SK-N-SH treated with all-trans-retinoic acid at 6 μM for 48 hours (cell line): ENCODE results near the gene EN2.

Experiments used
- ATAC-seq: fragments of 200-7000 bp; cut with Tn5 transposase; 3 replicates; pipeline ENCODE4 v1.9.1; 2020; ENCODE audit warnings: mild to moderate bottlenecking, moderate library complexity
- ARNTL ChIP-seq: fragments of 450-650 bp; formaldehyde crosslinking; IDR thresholded peaks from 2 replicates; pipeline ENCODE4 v1.5.0; 2020; ENCODE audit warnings: low read depth, mild to moderate bottlenecking, moderate library complexity, borderline replicate concordance
- BACH2 ChIP-seq: fragments of 250-450 bp; sonication (Bioruptor Pico); IDR thresholded peaks from 2 replicates; pipeline ENCODE4 v1.9.0; 2021; ENCODE audit warnings: mild to moderate bottlenecking, borderline replicate concordance
- CREB5 ChIP-seq: fragments of 250-450 bp; sonication (Bioruptor Pico); IDR thresholded peaks from 2 replicates; pipeline ENCODE4 v1.5.1; 2020; ENCODE audit warnings: low read depth, mild to moderate bottlenecking, moderate library complexity
- CSDC2 ChIP-seq: fragments of 250-450 bp; sonication (Bioruptor Pico); IDR thresholded peaks from 2 replicates; pipeline ENCODE4 v1.5.0; 2020; ENCODE audit warnings: mild to moderate bottlenecking, moderate library complexity
- CSRNP3 ChIP-seq: fragments of 250-450 bp; sonication (Bioruptor Pico); IDR thresholded peaks from 2 replicates; pipeline ENCODE4 v1.5.1; 2021; ENCODE audit warnings: mild to moderate bottlenecking, moderate library complexity
- ESRRG ChIP-seq: fragments of 250-450 bp; sonication (Bioruptor Pico); IDR thresholded peaks from 2 replicates; pipeline ENCODE4 v1.6.1; 2021; ENCODE audit warnings: mild to moderate bottlenecking
- GLIS3 ChIP-seq: fragments of 250-450 bp; sonication (Bioruptor Pico); IDR thresholded peaks from 2 replicates; pipeline ENCODE4 v1.5.0; 2020; ENCODE audit warnings: mild to moderate bottlenecking, moderate library complexity
- ISL1 ChIP-seq: fragments of 250-450 bp; sonication (Bioruptor Pico); IDR thresholded peaks from 2 replicates; pipeline ENCODE4 v2.1.2; 2022; ENCODE audit warnings: mild to moderate bottlenecking, moderate library complexity
- OSR1 ChIP-seq: fragments of 250-450 bp; sonication (Bioruptor Pico); IDR thresholded peaks from 2 replicates; pipeline ENCODE4 v1.8.0; 2022; ENCODE audit warnings: moderate library complexity, mild to moderate bottlenecking, inconsistent platforms
- PATZ1 ChIP-seq: fragments of 250-450 bp; sonication (Bioruptor Pico); IDR thresholded peaks from 2 replicates; pipeline ENCODE4 v1.8.0; 2020; ENCODE audit warnings: mild to moderate bottlenecking, moderate library complexity, borderline replicate concordance
- POU6F1 ChIP-seq: fragments of 250-450 bp; sonication (Bioruptor Pico); IDR thresholded peaks from 2 replicates; pipeline ENCODE4 v1.8.0; 2021; ENCODE audit warnings: low read depth, mild to moderate bottlenecking, moderate library complexity, borderline replicate concordance
- PPARA ChIP-seq: fragments of 250-450 bp; sonication (Bioruptor Pico); IDR thresholded peaks from 2 replicates; pipeline ENCODE4 v1.5.0; 2020; ENCODE audit warnings: mild to moderate bottlenecking, borderline replicate concordance
- RARB ChIP-seq: fragments of 250-450 bp; sonication (Bioruptor Pico); IDR thresholded peaks from 2 replicates; pipeline ENCODE4 v1.8.0; 2021; ENCODE audit warnings: mild to moderate bottlenecking, moderate library complexity
- SNAI2 ChIP-seq: fragments of 250-450 bp; sonication (Bioruptor Pico); IDR thresholded peaks from 2 replicates; pipeline ENCODE4 v1.5.0; 2020; ENCODE audit warnings: mild to moderate bottlenecking, moderate library complexity
- TCF4 ChIP-seq: fragments of 250-450 bp; sonication (Bioruptor Pico); IDR thresholded peaks from 2 replicates; pipeline ENCODE4 v1.8.0; 2021; ENCODE audit warnings: mild to moderate bottlenecking, moderate library complexity, borderline replicate concordance
- ZC3H10 ChIP-seq: fragments of 250-450 bp; sonication (Bioruptor Pico); IDR thresholded peaks from 2 replicates; pipeline ENCODE4 v1.5.1; 2021; ENCODE audit warnings: mild to moderate bottlenecking, moderate library complexity
- ZFP3 ChIP-seq: fragments of 250-450 bp; sonication (Bioruptor Pico); IDR thresholded peaks from 2 replicates; pipeline ENCODE4 v1.5.0; 2020; ENCODE audit warnings: mild to moderate bottlenecking, moderate library complexity
- ZFP30 ChIP-seq: fragments of 450-650 bp; formaldehyde crosslinking; IDR thresholded peaks from 2 replicates; pipeline ENCODE4 v1.5.0; 2022; ENCODE audit warnings: mild to moderate bottlenecking, moderate library complexity
- ZNF565 ChIP-seq: fragments of 450-650 bp; formaldehyde crosslinking; conservative IDR thresholded peaks from 2 replicates; pipeline ENCODE4 v1.5.0; 2020; ENCODE audit warnings: low read depth, mild to moderate bottlenecking, moderate library complexity
- ZNF70 ChIP-seq: fragments of 450-650 bp; formaldehyde crosslinking; IDR thresholded peaks from 2 replicates; pipeline ENCODE4 v1.5.0; 2020; ENCODE audit warnings: mild to moderate bottlenecking, moderate library complexity
- ZNF8 ChIP-seq: fragments of 450-650 bp; formaldehyde crosslinking; IDR thresholded peaks from 2 replicates; pipeline ENCODE4 v1.5.0; 2020; ENCODE audit warnings: mild to moderate bottlenecking, moderate library complexity

Gene EN2

GRCh38 chr7:155509725-155510551 is 52.0 kb downstream of the EN2 start:
- TF ChIP-seq CSRNP3 (CRISPR knock-in tag) = no peak
- no peak for TF ChIP-seq ZFP3 (CRISPR knock-in tag)
- no peak for TF ChIP-seq ISL1 (CRISPR knock-in tag)
- no peak for TF ChIP-seq OSR1 (CRISPR knock-in tag)
- TF ChIP-seq ZC3H10 (CRISPR knock-in tag) = no peak
- no peak for TF ChIP-seq CREB5
- TF ChIP-seq ZNF8 (CRISPR knock-in tag) = no peak
- TF ChIP-seq PATZ1 (CRISPR knock-in tag) = no peak
- no peak for TF ChIP-seq ZNF565
- no peak for TF ChIP-seq CSDC2 (CRISPR knock-in tag)
- TF ChIP-seq TCF4 (CRISPR knock-in tag) = no peak
- no peak for TF ChIP-seq ZNF70 (CRISPR knock-in tag)
- no peak for TF ChIP-seq ARNTL (CRISPR knock-in tag)
- ATAC-seq = peak; percentile 30; the same call in 2 of the 3 replicates

GRCh38 chr7:155510975-155511701 is 53.2 kb downstream of the EN2 start:
- TF ChIP-seq RARB (CRISPR knock-in tag) (no peak), ZFP30 (CRISPR knock-in tag) (no peak), BACH2 (CRISPR knock-in tag) (no peak), CSRNP3 (CRISPR knock-in tag) (no peak), PPARA (no peak), GLIS3 (no peak), ZNF565 (no peak), PATZ1 (CRISPR knock-in tag) (no peak), TCF4 (CRISPR knock-in tag) (no peak), CREB5 (no peak), ESRRG (CRISPR knock-in tag) (no peak), SNAI2 (CRISPR knock-in tag) (no peak), ISL1 (CRISPR knock-in tag) (no peak)
- TF ChIP-seq, all 23 proteins: peak for 0
- ATAC-seq = no peak

DNA sequence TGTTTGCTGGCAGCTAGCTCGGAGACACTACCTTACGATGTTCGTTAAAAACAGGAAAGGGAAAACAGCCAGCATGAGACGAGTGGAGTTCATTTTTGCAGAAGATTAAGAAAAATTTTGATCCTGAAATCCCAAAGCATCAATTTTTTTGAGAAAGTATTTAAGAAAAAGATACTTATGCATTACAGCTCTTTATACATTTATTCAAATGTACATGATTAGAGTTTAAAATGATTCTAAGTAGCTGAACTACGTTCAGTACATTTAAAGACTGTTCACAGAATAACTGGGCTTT is 53.7 kb downstream of the EN2 start:
- no peak for ATAC-seq
- TF ChIP-seq POU6F1 (CRISPR knock-in tag) = no peak
- TF ChIP-seq ESRRG (CRISPR knock-in tag) = no peak
- no peak for TF ChIP-seq ZNF565
- TF ChIP-seq ZFP30 (CRISPR knock-in tag) = no peak
- no peak for TF ChIP-seq OSR1 (CRISPR knock-in tag)
- TF ChIP-seq CSDC2 (CRISPR knock-in tag) = no peak
- no peak for TF ChIP-seq ZC3H10 (CRISPR knock-in tag)
- TF ChIP-seq GLIS3 = no peak
- TF ChIP-seq PPARA = no peak
- no peak for TF ChIP-seq ZFP3 (CRISPR knock-in tag)
- no peak for TF ChIP-seq TCF4 (CRISPR knock-in tag)
